ENCODE measurements around the gene LAMA5. TPM values are rescaled to one million over a fixed set of nuclear protein-coding genes. Genes with fewer than 3 reads are reported as not detected.

LAMA5 gene
- total RNA-seq, 1 donor from 2014 or later, result 240 TPM

DNA sequence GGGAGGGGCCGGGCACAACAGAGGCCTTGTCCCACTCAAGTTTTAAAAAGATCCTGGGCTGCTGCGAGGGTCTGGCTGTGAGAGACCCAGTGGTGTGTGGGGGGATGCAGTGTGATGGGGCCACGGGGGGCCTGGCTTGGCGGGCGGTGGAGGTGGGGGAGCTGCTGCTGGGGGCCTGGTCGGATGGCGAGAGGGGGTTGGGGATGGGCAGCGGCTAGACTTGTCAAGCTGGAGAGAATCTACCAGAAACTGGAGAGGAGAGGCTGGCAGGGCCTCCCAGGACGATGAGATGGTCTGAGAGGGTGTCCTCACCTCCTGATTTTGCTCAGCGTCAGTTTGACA is 24.9 kb upstream of the LAMA5 start:
- TF ChIP-seq, protein P1, sequence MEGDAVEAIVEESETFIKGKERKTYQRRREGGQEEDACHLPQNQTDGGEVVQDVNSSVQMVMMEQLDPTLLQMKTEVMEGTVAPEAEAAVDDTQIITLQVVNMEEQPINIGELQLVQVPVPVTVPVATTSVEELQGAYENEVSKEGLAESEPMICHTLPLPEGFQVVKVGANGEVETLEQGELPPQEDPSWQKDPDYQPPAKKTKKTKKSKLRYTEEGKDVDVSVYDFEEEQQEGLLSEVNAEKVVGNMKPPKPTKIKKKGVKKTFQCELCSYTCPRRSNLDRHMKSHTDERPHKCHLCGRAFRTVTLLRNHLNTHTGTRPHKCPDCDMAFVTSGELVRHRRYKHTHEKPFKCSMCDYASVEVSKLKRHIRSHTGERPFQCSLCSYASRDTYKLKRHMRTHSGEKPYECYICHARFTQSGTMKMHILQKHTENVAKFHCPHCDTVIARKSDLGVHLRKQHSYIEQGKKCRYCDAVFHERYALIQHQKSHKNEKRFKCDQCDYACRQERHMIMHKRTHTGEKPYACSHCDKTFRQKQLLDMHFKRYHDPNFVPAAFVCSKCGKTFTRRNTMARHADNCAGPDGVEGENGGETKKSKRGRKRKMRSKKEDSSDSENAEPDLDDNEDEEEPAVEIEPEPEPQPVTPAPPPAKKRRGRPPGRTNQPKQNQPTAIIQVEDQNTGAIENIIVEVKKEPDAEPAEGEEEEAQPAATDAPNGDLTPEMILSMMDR (conservative IDR thresholded peaks at IDR 0.05; ENCODE audit: low read depth, low read length), result no peak
- H3K4me3 ChIP-seq (ENCODE audit: low read depth, low read length), result no peak overlapping the region
- no peak for DNase-seq (ENCODE audit: low read depth)

DNA sequence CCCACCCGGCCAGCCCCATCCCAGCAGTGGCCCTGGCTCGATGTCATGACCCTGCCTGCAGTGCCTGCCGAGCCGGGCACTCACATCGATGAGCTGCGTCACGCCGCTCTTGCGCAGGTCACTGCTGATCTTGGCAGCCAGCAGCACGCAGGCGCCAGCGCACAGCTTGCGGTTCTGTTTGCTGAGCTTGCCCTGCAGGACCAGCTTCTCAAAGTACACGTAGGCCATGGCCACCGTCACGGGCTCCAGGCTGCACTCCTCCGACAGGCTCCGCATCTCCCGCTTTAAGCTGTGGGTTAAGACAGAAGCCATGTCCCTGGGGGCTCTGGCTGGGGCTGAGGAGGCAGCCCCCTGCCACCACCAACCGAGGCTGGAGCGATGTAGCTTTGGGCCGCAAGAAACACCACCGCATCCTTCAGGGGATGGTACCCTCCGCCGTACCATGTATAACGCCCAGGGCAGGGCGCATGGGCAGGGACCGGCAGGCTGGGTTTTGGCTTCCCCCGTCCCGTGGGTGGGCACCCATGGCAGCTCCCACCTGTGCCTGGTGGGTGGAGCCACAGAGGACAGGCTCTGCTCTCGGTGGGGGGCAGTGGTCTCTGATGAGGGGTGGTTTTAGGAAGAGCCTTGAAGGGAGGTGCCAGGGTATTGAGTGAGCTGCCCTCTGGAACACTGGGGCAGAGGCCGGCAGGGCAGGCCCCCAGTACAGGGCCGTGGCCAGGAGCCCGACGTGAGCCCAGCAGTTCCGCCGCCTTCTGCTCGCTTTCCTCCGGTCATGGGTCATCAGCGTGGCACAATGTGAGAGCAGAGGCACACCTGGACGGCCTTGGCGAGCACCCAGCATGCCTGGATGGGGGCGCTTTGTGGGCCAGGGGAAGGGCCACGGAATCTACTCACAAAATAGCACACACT is 24.3 kb upstream of the LAMA5 start:
- TF ChIP-seq, protein P1 (conservative IDR thresholded peaks at IDR 0.05; ENCODE audit: low read depth, low read length), result no peak
- no peak overlapping the region for H3K4me3 ChIP-seq (ENCODE audit: low read depth, low read length)
- DNase-seq (ENCODE audit: low read depth), result no peak

DNA sequence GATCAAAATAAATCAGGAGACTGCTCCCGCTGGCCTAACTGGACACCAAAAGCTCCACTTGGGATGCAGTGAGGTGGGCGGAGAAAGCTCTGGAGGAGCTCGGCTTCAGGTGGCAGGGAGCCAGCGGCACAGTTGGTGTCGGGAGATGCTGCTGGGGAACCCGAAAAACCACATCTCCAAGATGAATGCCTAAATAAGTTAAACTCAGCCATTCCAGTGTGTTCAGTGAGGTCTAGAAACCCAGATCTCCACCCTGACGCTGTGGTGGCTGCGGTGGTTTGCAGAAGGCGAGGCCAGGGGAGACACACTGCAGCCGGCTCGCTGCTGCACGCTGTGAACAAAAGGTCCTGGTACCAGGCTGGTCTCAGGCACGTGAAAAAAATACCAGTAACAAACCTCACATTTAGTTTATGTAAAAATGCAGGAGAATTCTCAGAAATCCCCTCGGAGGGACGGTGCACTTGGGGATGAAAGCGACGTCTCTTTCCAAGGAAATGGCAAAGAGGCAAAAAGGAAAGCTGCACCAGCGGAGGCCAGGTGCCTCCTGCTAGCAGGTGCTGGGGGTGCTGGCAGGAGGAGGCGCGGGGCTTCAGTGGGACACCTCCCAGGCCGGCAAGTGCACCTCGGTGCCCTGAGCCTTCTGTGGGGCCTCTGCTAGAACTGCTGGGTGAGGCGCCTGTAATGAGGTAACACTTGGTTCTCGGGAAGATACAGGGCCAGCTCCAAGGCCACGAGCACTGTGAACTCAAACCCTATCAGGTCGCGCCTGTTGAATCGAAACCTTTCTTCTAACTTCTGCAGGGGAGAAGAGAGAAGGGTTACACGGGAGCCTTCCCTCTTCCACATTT is 23.4 kb upstream of the LAMA5 start:
- TF ChIP-seq, protein P1 (conservative IDR thresholded peaks at IDR 0.05; ENCODE audit: low read depth, low read length), result no peak
- no peak overlapping the region for H3K4me3 ChIP-seq (ENCODE audit: low read depth, low read length)

DNA sequence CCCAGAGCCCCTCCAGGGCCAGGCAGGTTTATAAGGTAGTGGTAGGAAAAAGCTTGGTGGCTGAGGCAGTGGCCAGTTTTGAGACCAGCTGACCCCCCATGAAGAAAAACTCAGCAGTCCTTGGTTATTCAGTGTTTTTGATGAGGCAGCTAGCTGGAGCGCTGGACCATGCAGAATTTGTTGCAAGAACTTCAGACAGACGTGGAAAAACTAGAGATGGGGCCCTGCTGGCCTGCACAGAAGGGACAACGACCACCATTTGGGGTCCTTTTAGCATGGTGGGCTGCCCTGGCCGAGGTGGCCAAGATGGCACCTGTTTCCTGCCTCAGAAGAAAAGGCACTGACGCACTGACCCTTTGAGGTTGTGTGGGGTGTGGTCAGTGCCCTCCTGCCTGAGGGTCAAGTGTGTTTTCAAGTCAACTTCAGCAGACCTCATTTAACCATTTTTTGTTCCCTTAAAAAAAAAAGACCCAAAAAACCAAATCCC is 22.5 kb upstream of the LAMA5 start:
- TF ChIP-seq, protein P1 (conservative IDR thresholded peaks at IDR 0.05; ENCODE audit: low read depth, low read length), result no peak
- DNase-seq (ENCODE audit: low read depth), result no peak
- no peak overlapping the region for H3K4me3 ChIP-seq (ENCODE audit: low read depth, low read length)

More for the DNA sequence above, 23.4 kb upstream of the LAMA5 start:
- DNase-seq (ENCODE audit: low read depth), result no peak

DNA sequence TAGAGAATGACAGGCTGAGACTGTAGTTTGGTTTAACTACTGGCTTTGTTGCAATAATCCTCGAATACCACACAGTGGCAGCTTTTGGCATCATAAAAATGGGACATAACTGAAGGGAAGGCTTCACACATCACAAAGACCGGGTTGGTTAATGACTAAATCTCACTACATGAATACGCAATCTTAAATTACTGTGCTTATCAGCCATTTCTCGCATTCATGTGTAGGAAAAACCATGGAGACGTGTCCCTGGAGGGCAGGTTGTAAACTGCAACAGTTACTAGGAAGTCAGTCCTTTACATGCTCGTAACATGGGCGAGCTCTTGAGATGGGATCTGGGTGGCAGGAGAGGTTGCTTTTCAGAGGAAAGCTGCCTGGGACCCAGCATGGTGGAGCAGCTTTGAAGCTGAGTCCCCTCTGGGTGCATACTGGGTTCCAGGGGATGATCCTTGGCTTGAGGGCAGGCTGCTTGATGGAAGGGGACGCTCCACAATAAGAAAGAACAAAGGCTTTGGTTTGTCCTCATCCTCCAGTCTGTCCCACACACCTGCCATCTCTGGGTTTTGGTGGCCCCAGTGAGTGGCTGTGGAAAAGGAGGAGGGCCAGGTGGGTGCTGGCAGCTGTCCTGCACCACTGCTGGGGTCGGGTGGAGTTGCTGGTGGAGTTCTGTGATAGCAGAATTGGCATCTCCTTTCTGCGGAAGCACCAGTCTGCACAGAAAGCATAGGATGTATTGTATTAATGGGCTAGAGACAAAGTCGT is 21.9 kb upstream of the LAMA5 start:
- TF ChIP-seq, protein P1 (conservative IDR thresholded peaks at IDR 0.05; ENCODE audit: low read depth, low read length), result no peak
- no peak for DNase-seq (ENCODE audit: low read depth)
- no peak overlapping the region for H3K4me3 ChIP-seq (ENCODE audit: low read depth, low read length)

DNA sequence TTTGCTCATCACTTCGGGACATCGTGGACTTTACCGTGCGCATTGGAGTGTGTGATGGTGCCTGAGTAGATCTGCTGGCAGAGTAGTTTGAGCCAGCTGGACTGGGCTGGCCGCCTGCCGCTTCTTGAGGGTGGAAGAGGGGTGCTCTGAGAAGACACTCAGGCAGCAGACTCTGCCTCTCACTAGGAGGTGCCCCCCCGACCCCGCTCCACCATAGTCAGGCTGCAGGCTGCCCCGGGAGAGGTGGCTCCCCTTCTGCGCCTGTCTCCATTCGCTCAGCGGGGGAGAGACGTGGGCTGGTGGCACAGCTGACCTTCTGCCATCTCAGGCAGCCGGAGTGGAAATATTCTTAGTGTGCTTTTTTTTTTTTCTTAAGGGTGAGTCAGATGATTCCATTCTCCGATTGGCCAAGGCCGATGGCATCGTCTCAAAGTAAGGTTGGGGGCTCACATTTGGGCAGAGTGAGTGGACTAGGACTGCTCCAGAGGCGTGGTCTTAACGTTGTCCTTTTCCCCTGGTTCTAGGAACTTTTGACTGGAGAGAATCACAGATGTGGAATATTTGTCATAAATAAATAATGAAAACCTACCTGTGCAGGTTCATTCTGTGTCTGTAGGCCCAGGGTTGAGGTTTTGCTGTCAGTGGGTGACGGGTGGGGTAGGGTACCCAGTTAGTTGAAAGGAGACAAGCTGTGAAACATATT is 21.0 kb upstream of the LAMA5 start:
- peak overlapping the region; percentile 99 for H3K4me3 ChIP-seq (ENCODE audit: low read depth, low read length)
- TF ChIP-seq, protein P1 (conservative IDR thresholded peaks at IDR 0.05; ENCODE audit: low read depth, low read length), result no peak
- no peak for DNase-seq (ENCODE audit: low read depth)

Measured in epithelial cell of proximal tubule (primary cell).